SIG-M5 (cell line): ENCODE results near the gene PRRX1.

Experiments used
- DNase-seq: peaks from one replicate; lab custom pipeline; 2025; lab: John Stamatoyannopoulos, UW

The PRRX1 gene

GRCh38 chr1:170692866-170693575 is 29.1 kb downstream of the PRRX1 start:
- no peak for DNase-seq

GRCh38 chr1:170694172-170694926 is 30.4 kb downstream of the PRRX1 start:
- no peak for DNase-seq

GRCh38 chr1:170695955-170696590 is 32.1 kb downstream of the PRRX1 start:
- no peak for DNase-seq

- no peak for DNase-seq
Measured at GRCh38 chr1:170696591-170697290, 32.8 kb downstream of the PRRX1 start.

GRCh38 chr1:170697316-170697715 is 33.4 kb downstream of the PRRX1 start:
- DNase-seq: no peak

- no peak for DNase-seq
Measured at GRCh38 chr1:170698301-170699275, 34.7 kb downstream of the PRRX1 start.

- DNase-seq: no peak
Measured at GRCh38 chr1:170699696-170700095, 35.8 kb downstream of the PRRX1 start.

- no peak for DNase-seq
Measured at GRCh38 chr1:170700842-170701615, 37.1 kb downstream of the PRRX1 start.

GRCh38 chr1:170701962-170702361 is 38.0 kb downstream of the PRRX1 start:
- no peak for DNase-seq

- no peak for DNase-seq
Measured at GRCh38 chr1:170703591-170703990, 39.7 kb downstream of the PRRX1 start.

- DNase-seq: no peak
Measured at GRCh38 chr1:170704256-170704655, 40.3 kb downstream of the PRRX1 start.

- DNase-seq: no peak
Measured at GRCh38 chr1:170705981-170706380, 42.0 kb downstream of the PRRX1 start.

GRCh38 chr1:170707117-170707516 is 43.2 kb downstream of the PRRX1 start:
- no peak for DNase-seq

- no peak for DNase-seq
Measured at GRCh38 chr1:170707959-170708655, 44.2 kb downstream of the PRRX1 start.

- DNase-seq: no peak
Measured at GRCh38 chr1:170711682-170712081, 47.8 kb downstream of the PRRX1 start.

- DNase-seq: no peak
Measured at GRCh38 chr1:170714163-170714562, 50.2 kb downstream of the PRRX1 start.

- DNase-seq: no peak
Measured at GRCh38 chr1:170714938-170715337, 51.0 kb downstream of the PRRX1 start.

GRCh38 chr1:170716835-170717429 is 53.0 kb downstream of the PRRX1 start:
- no peak for DNase-seq

- no peak for DNase-seq
Measured at GRCh38 chr1:170720661-170721060, 56.7 kb downstream of the PRRX1 start.
